Measurements from ENCODE around the gene LRMDA.

Gene LRMDA

GRCh38 chr10:76546411-76546810, 1115.0 kb downstream of the LRMDA start:
- H3K4me3 ChIP-seq (ENCODE audit: low read depth, low read length) = no peak overlapping the region
- no peak for DNase-seq (ENCODE audit: low read depth)

- H3K4me3 ChIP-seq (ENCODE audit: low read depth, low read length) = no peak overlapping the region
These were observed 1116.0 kb downstream of the LRMDA start for GRCh38 chr10:76547352-76547972.

GRCh38 chr10:76548716-76549115, 1117.3 kb downstream of the LRMDA start:
- H3K4me3 ChIP-seq (ENCODE audit: low read depth, low read length) = no peak overlapping the region
- DNase-seq (ENCODE audit: low read depth) = no peak

More at GRCh38 chr10:76547352-76547972, 1116.0 kb downstream of the LRMDA start:
- DNase-seq (ENCODE audit: low read depth) = no peak

GRCh38 chr10:76549171-76549570, 1117.7 kb downstream of the LRMDA start:
- no peak for DNase-seq (ENCODE audit: low read depth)
- no peak overlapping the region for H3K4me3 ChIP-seq (ENCODE audit: low read depth, low read length)

- peak; percentile 47 for DNase-seq (ENCODE audit: low read depth)
- H3K4me3 ChIP-seq (ENCODE audit: low read depth, low read length) = no peak overlapping the region
These were observed 1119.4 kb downstream of the LRMDA start for GRCh38 chr10:76550806-76551205.

- no peak for DNase-seq (ENCODE audit: low read depth)
- no peak overlapping the region for H3K4me3 ChIP-seq (ENCODE audit: low read depth, low read length)
These were observed 1120.9 kb downstream of the LRMDA start for GRCh38 chr10:76552091-76552873.

GRCh38 chr10:76553263-76554032, 1122.0 kb downstream of the LRMDA start:
- H3K4me3 ChIP-seq (ENCODE audit: low read depth, low read length) = no peak overlapping the region
- no peak for DNase-seq (ENCODE audit: low read depth)

- no peak overlapping the region for H3K4me3 ChIP-seq (ENCODE audit: low read depth, low read length)
- DNase-seq (ENCODE audit: low read depth) = no peak
These were observed 1122.6 kb downstream of the LRMDA start for GRCh38 chr10:76554033-76554408.

- no peak overlapping the region for H3K4me3 ChIP-seq (ENCODE audit: low read depth, low read length)
- no peak for DNase-seq (ENCODE audit: low read depth)
These were observed 1123.1 kb downstream of the LRMDA start for GRCh38 chr10:76554478-76554877.

GRCh38 chr10:76555067-76555670, 1123.7 kb downstream of the LRMDA start:
- no peak overlapping the region for H3K4me3 ChIP-seq (ENCODE audit: low read depth, low read length)
- DNase-seq (ENCODE audit: low read depth) = no peak

- no peak overlapping the region for H3K4me3 ChIP-seq (ENCODE audit: low read depth, low read length)
- DNase-seq (ENCODE audit: low read depth) = no peak
These were observed 1125.9 kb downstream of the LRMDA start for GRCh38 chr10:76557366-76557765.

- H3K4me3 ChIP-seq (ENCODE audit: low read depth, low read length) = no peak overlapping the region
- peak; percentile 78 for DNase-seq (ENCODE audit: low read depth)
These were observed 1127.2 kb downstream of the LRMDA start for GRCh38 chr10:76558586-76558985.

GRCh38 chr10:76558996-76559891, 1127.8 kb downstream of the LRMDA start:
- no peak overlapping the region for H3K4me3 ChIP-seq (ENCODE audit: low read depth, low read length)
- DNase-seq (ENCODE audit: low read depth) = no peak

GRCh38 chr10:76559892-76560220, 1128.4 kb downstream of the LRMDA start:
- DNase-seq (ENCODE audit: low read depth) = no peak
- no peak overlapping the region for H3K4me3 ChIP-seq (ENCODE audit: low read depth, low read length)

GRCh38 chr10:76560338-76560737, 1128.9 kb downstream of the LRMDA start:
- no peak for DNase-seq (ENCODE audit: low read depth)

GRCh38 chr10:76563286-76563685, 1131.9 kb downstream of the LRMDA start:
- DNase-seq (ENCODE audit: low read depth) = no peak
- no peak overlapping the region for H3K4me3 ChIP-seq (ENCODE audit: low read depth, low read length)

More at GRCh38 chr10:76560338-76560737, 1128.9 kb downstream of the LRMDA start:
- no peak overlapping the region for H3K4me3 ChIP-seq (ENCODE audit: low read depth, low read length)

- H3K4me3 ChIP-seq (ENCODE audit: low read depth, low read length) = no peak overlapping the region
- no peak for DNase-seq (ENCODE audit: low read depth)
These were observed 1140.6 kb downstream of the LRMDA start for GRCh38 chr10:76572021-76572420.

- no peak overlapping the region for H3K4me3 ChIP-seq (ENCODE audit: low read depth, low read length)
- peak; percentile 49 for DNase-seq (ENCODE audit: low read depth)
These were observed 1145.0 kb downstream of the LRMDA start for GRCh38 chr10:76576276-76576962.

GRCh38 chr10:76577455-76577854, 1146.0 kb downstream of the LRMDA start:
- no peak for DNase-seq (ENCODE audit: low read depth)

More at GRCh38 chr10:76577455-76577854, 1146.0 kb downstream of the LRMDA start:
- no peak overlapping the region for H3K4me3 ChIP-seq (ENCODE audit: low read depth, low read length)

Measured in skeletal muscle cell (primary cell).